NCI-H1694 treated with DMSO at 0.1 percent for 48 hours (cell line): ENCODE results near the gene FAM117A.
"Not testable (repeated sequence)": the region's sequence is repeated elsewhere in the genome, so short reads cannot be mapped to it uniquely, and the experiment has no call there.

Source experiments
- DNase-seq: peaks from one replicate; lab custom pipeline; 2025; lab: John Stamatoyannopoulos, UW

Gene FAM117A

GRCh38 chr17:49762151-49762941, 1.6 kb downstream of the FAM117A start:
- DNase-seq = no peak

GRCh38 chr17:49760932-49761558, 2.9 kb downstream of the FAM117A start:
- DNase-seq = no peak

- no peak for DNase-seq
These were observed 3.6 kb downstream of the FAM117A start for GRCh38 chr17:49760296-49760695.

GRCh38 chr17:49759203-49759602, 4.7 kb downstream of the FAM117A start:
- no peak for DNase-seq

- DNase-seq = not testable (repeated sequence)
These were observed 5.4 kb downstream of the FAM117A start for GRCh38 chr17:49758464-49759010.

GRCh38 chr17:49757151-49757777, 6.7 kb downstream of the FAM117A start:
- DNase-seq = no peak

GRCh38 chr17:49756323-49757150, 7.4 kb downstream of the FAM117A start:
- DNase-seq = no peak

GRCh38 chr17:49755663-49756283, 8.2 kb downstream of the FAM117A start:
- no peak for DNase-seq

GRCh38 chr17:49753959-49754391, 10.0 kb downstream of the FAM117A start:
- no peak for DNase-seq

GRCh38 chr17:49752508-49752907, 11.4 kb downstream of the FAM117A start:
- DNase-seq = no peak

GRCh38 chr17:49749730-49750129, 14.2 kb downstream of the FAM117A start:
- DNase-seq = no peak

- DNase-seq = no peak
These were observed 15.1 kb downstream of the FAM117A start for GRCh38 chr17:49748791-49749190.

GRCh38 chr17:49748223-49748622, 15.7 kb downstream of the FAM117A start:
- DNase-seq = no peak

GRCh38 chr17:49747632-49748031, 16.3 kb downstream of the FAM117A start:
- DNase-seq = no peak

- DNase-seq = no peak
These were observed 17.0 kb downstream of the FAM117A start for GRCh38 chr17:49746791-49747490.

GRCh38 chr17:49745175-49746139, 18.5 kb downstream of the FAM117A start:
- no peak for DNase-seq

GRCh38 chr17:49742166-49742638, 21.7 kb downstream of the FAM117A start:
- no peak for DNase-seq

GRCh38 chr17:49741692-49742076, 22.2 kb downstream of the FAM117A start:
- DNase-seq = no peak

- no peak for DNase-seq
These were observed 22.8 kb downstream of the FAM117A start for GRCh38 chr17:49741009-49741691.
